Fibroblast of skin of left biceps (primary cell): ENCODE measurements around the gene SLC35F1.
"Not testable (repeated sequence)": the region's sequence is repeated elsewhere in the genome, so short reads cannot be mapped to it uniquely, and the experiment has no call there.

Source experiments
- DNase-seq, 2 experiments: peaks; one replicate each; pipeline ENCODE4 v3.0.0-alpha.2; 2013; ENCODE audit warnings: low read depth in 2 of 2

The SLC35F1 gene

DNA sequence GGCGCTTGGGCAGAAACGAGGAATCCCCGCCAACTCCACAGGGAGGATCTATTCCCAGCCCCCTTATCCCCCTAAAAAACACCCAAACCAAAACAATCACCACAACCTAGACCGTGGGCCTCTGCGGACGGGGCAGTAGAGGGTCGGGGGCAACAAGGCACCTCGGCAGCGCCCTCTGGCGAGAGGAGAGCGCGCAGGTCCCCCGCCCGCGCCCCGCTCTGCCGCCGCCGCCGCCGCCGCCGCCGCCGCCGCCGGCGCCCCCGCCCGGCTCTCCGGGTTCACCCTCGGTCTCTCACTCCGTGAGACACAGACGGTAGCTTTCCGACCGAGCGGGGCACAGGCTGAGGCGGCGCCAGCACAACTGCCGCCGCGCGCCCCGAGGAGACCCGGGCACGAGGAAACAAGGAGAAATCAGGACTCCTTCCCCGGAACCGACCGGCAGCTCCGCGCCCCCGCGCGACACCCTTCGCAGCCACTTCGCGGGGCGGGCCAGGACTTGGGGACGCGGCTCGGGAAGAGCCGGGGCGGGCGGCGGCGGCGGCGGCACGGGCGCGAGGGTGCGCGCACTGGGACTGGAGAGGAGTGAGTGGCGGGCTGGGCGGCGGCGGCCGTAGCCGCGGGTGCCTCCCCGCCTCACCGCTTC lies at the start of gene SLC35F1:
Gene SLC35F1, plus strand, starts transcription at position 307 of the 643 bp plus-strand sequence.
- DNase-seq: no peak

DNA sequence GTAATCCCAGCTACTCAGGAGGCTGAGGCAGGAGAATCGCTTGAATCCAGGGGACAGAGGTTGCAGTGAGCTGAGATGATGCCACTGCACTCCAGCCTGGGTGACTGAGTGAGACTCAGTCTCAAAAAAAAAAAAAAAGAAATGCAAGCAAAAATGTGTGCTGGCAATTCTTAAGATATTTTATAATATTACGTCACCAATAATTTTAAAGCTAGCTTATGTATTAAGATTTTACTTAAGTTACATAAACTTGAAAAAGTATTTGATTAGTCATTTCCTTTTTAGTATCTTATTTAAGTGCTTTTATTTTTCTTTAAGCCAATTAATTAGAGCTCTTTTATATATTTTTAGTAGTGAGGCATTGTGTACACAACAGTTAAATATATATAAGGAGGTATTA lies 48.5 kb upstream of the SLC35F1 start:
- not testable (repeated sequence) for DNase-seq

DNA sequence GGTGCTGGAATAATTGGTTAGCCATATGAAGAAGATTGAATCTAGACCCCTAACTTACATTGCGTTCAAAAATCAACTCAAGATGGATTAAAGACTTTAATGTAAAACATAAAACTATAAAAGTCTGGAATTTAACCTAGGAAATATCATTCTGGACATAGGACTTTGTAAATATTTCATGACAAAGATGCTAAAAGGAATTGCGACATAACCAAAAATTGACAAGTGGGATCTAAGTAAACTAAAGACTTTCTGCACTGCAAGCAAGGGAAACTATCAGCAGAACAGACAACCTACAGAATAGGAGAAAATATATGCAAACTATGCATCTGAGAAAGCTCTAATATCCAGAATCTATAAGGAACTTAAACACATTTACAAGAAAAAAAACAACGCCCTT lies 45.5 kb upstream of the SLC35F1 start:
- DNase-seq: no peak

DNA sequence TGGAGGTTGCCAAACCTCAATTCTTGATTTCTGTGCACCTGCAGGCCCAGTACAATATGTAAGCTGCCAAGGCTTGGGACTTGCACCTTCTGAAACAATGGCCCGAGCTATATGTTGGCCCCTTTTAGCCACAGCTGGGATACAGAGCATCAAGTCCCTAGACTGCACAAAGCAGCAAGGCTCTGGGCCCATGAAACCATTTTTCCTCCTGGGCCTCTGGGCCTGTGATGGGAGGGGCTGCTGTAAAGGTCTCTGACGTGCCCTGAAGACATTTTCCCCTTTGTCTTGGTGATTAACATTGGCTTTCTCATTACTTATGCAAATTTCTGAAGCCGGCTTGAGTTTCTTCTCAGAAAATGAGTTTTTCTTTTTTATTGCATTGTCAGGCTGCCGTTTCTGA lies 40.5 kb upstream of the SLC35F1 start:
- DNase-seq: no peak

DNA sequence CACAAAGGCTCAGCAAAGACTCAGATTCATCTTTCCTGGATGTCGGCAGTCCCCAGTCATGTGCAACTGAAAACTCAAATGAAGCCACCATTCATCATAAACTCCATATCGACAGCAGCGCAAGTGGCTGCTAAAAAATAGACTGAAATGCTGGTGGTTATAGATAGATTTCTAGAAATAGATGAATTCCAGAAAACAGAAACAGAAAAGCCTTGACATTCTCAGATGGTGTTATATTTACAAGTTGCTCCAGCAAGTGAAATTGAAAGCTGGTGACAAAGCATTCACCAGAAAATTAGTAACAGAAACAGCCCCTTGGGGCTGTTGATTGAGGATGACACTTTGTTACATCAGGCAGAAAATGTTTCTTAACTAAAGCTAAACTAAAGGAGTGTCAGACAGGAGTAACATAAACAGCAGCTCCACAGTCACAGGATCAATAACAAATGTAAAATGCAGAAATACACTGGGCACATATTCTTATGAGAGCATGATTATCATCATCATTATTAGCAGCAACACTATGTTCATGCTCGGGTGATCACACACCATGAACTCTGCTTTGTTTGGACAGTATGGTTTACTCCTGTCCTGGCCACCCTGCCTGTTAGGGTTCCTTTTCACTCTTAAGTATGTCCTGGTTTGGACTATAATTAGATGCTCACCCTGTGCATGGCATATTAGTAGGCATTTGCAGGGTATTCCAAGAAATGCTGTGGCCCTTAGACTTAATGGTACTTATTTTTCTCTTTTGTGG lies 36.4 kb upstream of the SLC35F1 start:
- no peak for DNase-seq

DNA sequence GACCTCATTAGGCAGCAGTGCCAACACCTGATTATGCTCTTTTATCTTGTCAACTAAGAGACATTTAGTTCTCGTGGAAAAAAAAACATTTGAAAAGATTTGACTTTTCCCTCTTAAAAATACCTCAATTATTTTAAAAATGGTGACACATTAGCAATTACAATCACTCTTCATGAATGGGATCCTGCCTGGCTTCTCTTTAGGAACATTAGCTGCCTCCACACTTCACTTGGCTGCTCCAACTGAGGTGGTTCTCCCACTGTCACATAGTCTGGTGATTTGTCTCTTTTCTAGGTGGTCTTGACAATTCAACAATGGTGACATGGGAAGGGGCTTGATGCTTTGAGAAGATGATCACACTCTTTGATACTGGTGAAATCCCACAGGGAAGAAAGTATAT lies 26.2 kb upstream of the SLC35F1 start:
- no peak for DNase-seq

DNA sequence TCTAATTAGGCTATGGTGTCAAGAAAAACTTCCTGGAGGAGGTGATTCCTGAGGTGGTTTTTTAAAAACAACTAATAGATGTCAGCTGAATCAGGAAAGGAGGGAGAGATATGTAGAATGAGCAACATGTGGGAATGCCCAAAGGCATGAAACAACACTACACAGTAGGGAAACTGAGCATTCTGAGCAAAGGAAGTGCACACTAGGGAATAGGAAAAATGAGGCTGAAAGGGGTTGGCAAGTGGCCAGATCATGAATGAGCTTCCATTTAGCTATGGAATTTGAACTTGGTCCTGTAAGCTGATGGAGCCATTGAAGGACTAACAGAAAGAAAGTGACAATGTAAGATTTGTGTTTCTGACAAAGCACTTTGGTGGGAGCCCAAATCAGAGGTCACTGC lies 16.9 kb upstream of the SLC35F1 start:
- DNase-seq: no peak

DNA sequence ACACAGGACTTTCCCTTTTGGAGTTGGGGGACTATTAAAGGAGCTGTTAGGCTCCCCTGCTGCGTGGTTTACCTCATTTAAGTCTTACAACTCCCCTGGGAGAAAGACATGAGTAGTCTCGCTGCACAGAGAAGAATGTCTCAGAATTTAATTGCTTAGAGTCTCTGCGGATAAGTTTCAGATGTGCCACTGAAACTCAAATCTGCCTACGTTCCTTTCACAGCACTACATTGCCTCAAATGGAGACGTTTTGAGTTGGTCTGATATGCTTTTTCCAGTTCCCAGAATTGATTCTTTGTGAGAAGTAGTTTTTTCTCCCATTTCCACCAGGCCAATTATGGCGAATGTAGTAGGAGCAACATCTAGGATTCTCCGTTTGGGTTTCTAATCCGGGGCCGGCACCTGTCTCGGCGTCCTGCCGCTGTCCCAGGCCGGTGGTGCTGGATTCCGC lies 532 bp upstream of the SLC35F1 start:
- no peak for DNase-seq

DNA sequence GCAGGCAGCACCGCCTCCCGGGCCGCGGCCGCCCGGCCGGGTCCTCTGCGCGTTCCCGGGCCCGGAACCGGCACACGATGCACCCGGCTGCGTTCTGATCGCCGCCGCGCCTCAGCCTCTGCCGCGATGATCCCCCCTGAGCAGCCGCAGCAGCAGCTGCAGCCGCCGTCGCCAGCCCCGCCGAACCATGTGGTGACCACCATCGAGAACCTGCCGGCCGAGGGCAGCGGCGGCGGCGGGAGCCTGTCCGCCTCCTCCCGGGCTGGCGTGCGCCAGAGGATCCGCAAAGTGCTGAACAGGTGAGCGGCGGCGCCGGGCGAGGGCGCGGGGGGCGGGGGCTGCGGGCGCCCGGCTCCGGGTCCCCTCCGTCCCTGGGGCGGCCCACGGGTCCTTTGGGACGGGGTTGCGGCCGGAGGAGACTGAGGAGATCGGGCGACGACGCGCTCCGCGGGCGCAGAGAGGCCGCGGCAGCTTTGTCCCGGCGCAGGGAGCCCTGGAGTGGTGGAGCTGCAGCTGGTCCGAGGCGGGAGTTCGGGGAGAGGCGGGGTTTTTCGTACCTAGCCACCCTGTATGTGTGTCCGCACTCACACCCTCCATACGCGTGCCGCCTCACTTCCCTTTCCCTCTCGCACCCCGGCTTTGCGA lies 659 bp downstream of the SLC35F1 start:
- DNase-seq: no peak

DNA sequence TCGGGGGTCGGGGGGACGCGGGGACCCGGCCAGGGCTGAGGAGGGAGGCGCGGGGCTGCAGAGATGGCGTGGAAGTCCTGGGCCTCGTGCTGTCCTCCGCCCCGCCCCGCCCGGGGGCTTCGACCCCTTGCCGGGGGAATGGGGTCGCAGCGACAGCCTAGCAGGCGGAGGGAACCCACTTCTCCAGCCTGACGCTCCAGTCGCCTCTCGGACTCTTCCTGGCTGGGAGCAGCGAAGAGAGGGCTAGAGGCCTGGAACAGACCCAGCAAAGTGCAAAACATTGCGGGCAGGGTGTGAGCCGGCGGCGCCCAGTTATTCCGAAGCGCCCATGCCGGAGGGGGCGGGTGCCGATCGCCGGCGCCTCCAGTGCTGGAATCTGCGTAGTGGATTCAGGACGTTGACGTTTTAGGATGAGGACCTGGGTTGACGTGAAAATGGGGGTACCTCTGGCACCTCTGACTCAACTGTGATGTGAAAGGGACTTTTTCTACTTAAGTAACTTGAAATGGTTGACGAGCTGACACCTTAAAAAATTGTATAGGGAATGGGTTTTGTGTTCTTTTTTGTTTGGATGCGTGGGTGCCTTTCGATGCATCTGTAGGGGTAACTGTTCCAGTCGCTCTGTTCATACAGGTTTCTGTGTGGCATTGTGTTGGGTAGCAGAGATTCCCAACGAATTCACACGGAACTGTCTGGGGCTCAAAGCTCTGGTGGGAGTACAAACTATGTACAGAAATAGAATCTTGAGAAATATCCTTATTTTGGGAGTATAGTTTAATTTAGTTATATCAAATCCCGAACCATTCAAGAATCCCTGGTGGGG lies 1.4 kb downstream of the SLC35F1 start:
- no peak for DNase-seq

DNA sequence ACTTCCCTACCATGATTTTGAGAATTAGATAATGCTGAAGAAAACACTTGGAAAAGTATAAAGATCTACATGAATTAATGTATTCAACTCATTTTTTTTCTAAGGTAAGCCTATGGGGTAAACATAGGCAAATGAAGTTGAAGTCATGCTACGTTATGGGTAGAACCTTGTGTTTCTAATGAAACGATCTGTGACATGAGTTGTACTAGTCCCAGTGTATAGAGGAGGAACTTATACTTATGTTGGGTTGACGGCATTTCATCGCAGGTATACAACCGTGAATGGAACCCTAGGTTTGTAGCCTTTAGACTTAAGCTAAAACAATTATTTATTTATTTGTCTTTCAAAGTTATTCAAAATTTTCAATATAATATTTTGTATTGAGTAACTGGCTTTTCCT lies 2.6 kb downstream of the SLC35F1 start:
- no peak for DNase-seq

DNA sequence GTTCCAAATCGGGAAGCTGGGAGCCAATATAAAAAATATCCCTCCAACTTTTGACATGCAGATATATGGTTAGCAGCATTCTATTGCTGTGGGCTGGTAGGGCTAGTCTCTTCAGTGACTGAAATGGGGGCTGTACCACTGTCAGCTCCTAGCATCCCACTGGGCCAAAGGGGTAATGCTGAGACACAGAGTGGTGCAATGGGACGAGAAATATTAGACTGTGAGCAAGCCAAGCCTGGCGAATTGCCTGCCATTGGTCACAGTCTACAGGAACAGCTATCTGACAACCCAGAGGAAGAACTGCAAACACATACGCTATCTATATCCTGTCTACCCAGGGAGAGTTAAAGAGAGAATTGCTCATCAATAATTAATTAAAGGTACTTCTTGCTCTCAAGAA lies 3.5 kb downstream of the SLC35F1 start:
- no peak for DNase-seq

DNA sequence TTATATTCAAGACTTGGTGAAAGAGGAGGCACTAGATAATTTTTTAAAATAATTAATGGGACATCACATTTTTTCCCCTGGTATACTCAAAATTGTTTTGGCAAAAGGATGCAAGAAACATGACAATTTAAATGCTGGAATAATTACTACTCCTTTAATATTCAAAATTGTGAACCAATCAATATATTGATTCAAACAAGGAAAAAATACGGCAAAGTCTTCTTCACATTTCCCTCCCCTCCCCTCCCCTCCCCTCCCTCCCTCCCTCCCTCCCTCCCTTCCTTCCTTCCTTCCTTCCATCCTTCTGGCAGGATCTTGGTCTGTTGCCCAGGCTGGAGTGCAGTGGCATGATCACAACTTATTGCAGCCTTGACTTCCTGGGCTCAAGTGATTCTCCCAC lies 4.1 kb downstream of the SLC35F1 start:
- no peak for DNase-seq

DNA sequence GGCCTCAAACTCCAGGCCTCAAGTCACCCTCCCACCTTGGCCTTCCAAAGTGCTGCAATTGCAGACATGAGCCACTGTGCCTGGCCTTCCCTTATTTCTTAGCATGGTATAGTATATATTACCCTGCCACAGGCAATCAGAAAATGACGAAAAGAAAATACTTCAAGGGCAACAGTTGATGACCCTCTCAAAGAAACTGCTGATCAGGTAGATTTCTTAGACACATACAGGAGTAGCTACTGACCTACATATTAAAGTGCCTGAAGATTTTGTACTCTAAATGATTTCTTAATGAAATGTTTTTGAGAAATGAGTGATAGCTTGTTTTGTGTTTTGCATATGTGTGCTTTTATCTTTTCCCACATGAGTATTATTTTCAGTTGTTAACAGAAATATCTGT lies 4.6 kb downstream of the SLC35F1 start:
- DNase-seq: no peak

DNA sequence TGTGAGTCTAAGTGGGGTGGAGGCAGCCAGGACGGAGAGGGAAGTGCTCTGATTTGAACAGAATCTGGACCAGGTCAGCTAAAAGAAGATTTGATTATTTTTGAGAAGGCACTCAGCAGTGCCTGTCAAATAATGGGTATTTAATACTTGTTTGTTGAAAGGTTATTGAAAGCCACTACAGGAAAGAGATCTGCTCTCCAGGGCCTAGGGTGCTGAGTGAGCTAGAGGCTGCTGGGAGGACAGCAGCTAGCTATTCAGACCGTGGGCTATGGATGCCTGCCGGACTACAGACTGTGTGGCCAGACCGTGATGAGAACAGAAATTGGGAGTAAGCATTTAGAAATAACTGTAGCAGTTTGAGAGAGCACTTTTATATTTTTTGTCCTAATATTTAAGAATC lies 8.8 kb downstream of the SLC35F1 start:
- no peak for DNase-seq

DNA sequence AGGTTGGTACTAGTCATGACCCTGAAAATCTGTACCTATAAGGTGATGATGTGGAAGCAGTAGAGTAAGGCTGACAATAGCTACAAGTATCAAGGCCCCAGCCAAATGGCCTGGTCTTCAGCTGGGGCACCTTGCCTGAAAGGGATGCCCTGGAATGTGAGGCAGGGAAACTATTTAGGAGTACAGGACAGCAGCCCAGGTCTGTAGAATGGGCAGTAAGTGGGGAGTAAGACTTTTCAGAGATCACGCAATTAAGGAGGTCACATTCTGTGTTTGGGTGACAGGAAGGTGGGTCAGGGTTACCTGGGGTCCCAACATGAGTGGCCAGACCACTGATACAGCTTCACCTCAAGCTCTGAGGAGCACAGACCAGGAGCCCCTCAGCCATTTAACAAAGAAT lies 9.4 kb downstream of the SLC35F1 start:
- no peak for DNase-seq

DNA sequence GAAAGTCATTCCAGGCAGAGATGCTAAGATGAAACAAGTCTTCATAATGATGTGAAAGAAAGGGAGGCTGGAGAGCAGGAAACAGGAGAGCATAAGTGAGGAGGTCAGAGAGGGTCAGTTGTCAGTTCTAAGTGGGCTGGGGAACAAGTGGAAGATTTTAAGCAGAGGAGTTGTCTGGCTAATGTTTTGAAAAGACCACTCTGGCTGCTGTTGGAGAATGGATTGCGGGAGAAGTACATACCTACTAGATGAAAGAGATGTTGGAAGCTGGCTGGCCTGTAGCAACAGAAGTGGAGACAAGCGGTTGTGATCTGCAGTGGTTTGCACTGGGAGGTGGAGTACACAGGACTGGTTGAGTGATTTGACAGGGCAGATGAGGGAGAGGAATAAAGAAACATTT lies 10.1 kb downstream of the SLC35F1 start:
- DNase-seq: no peak

DNA sequence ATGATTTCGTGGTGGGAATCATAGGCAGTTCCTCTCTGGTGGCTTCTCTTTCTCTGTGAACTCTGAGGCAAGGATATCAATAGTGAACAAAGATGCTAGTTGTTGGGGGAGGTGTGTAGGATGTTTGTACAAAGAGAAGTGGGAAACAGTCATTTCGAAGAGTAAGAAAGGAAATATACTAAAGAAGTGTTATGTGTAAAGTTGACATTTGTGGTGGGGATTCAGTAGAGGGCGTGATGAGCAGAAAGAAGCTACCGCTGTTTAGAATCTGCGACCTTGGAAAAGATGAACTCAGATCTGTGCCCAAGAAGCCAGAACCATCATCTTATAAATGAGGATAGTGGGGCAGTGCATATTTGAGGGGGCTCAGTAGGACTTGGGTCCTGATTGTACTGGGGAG lies 11.4 kb downstream of the SLC35F1 start:
- DNase-seq: no peak

DNA sequence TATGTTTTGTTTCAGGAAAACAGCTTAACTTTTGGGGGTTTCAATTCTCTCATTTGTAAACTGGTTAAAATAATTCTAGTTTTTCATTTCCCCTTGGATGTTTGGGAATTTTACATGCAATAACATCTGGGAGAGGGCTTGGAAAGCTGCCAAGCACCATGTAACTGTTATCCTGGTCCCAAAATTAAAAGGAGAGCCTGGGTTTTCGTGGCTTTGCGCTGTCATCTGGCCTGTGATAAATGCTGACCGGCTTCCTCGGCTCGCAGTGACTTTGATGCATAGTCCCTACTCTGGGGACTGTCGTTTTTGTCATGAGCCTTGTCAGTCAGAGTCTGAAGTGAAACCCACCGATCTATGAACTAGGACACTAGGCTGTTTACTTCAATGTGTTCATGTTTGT lies 12.2 kb downstream of the SLC35F1 start:
- no peak for DNase-seq

DNA sequence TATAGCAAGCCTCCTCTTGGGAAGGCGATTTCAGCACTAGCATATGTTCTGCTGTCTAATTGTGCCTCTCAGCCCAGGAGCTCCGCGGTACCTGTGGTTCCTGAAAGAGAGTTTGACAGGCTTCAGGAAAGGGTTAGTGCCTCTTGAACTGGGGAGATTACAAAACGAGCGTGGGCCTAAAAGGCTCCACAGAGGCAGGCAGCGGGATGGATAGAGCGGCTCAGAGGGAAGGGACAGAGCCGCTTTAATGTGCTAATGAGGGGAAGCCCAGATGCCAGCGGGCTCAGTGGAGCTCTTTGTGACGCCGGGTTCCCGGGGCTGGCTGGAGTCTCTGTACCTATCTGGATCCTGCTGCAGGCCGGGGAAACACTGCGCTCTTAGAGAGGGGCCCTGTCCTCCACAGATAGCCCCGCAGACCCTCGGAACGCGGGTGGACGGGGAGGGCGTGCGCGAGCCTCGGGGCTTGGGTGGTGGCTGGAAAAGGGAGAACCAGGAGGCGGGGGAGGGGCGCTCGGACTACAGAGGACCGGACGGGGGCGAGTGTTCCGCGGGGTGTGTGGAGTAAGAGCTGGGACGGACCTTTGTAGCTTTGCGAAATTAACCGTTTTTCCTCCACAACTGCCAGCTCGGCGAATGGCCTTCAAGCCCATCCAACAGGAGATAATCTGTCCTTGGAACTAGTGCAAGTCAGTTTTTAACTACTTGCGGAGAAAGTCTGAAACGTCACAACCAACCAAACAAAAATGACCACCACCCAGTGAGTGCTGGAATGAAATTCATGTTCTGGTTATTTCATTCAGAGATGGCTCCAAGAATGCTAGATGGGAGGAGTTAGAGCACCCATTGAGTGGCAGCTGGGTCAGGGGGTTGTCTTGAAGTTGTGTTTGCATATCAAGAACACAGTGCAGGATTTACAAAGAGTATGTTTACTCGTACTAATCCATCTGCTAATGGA lies 13.0 kb downstream of the SLC35F1 start:
- no peak for DNase-seq

DNA sequence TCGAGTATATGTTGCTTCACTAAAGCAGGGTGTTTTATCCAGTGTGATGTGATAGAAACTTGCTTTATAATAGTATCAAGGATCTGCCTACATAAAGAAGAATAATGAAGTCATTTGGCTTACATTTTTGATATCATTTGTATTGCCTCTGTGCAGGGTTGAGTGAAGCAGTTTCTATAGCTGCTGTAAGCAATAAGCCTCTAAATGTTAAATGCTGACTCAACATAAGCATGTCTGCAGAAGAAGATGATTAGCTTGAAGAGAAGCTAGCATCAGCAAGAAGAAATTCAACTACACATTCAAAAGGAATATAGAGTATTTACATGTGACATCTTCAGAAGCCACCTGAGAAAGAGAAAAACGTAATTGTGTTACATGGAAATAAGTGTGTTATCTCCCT lies 17.6 kb downstream of the SLC35F1 start:
- no peak for DNase-seq
